GM13977 (cell line): ENCODE data around the gene CDC42EP5.
"Not testable (repeated sequence)": the region's sequence is repeated elsewhere in the genome, so short reads cannot be mapped to it uniquely, and the experiment has no call there.

ENCODE experiments used
- DNase-seq: peaks from one replicate; pipeline ENCODE4 v3.0.0; 2012; ENCODE audit warnings: low spot score
- in situ Hi-C: fragments of 300-500 bp; cut with MboI; formaldehyde crosslinking; loops from one replicate; pipeline ENCODE4 v1.12.0; 2022; ENCODE audit warnings: low sequenced_read_pairs, low pct_unique_long_range_greater_than_20kb, mixed read lengths, inconsistent platforms; ENCODE audit not compliant: unreplicated experiment
- TF ChIP-seq, protein P1 (sequence below): IDR thresholded peaks from 2 replicates; pipeline ENCODE4 v1.5.1; 2012; ENCODE audit warnings: mild to moderate bottlenecking, control low read depth; ENCODE audit not compliant: insufficient read depth; ENCODE audit errors: extremely low read depth, missing control alignments

The CDC42EP5 gene, protein sequence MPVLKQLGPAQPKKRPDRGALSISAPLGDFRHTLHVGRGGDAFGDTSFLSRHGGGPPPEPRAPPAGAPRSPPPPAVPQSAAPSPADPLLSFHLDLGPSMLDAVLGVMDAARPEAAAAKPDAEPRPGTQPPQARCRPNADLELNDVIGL

DNA sequence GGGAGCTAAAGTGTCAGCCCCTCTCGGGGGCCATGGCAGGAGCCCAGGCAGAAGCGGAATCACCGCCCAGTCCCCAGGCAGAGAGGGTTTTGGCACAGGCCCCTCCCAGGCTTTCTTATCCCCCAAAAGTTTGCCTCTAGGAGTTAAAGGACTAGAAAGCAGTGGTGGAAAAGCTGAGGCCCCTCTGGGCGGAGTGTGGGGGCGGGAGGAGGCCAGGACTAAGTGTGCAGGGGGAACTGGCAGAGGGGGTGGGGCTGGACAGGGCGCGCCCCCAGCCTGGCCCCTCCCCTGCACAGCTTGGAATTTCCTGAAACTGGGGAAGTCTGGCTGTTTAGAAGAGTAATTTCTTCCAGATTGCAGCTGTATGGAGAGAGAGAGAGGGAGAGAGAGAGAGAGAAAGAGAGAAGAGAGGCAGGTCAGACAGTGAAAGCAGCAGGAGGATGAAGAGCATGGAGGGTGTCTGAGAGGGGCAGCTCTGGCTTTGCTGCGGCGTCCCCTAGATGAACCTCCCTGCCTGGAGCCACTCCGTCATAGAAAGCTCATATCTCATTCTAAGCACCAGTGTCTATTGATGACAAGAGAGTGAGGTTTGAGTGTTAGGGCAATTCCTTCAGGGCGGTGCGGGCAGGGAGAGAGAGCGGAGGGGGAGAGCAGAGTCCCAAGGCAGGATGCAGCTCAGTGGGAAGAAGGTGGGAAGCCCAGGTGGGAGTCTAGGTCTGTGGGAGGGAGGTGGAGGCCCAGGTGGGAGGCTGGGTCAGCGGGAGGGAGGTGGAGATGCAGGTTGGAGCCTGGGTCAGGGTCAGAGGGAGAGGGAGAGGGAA, at the start of gene CDC42EP5:
Gene CDC42EP5, minus strand, starts transcription at position 226 of the 821 bp plus-strand sequence. CDS start 7,749 bp downstream, outside the sequence.
- in situ Hi-C loops: loop anchor here (25.0 kb wide), 2 partner anchors 639 to 1139 kb away; partner anchors contain the start of genes PPP1R12C, ZNF524, ZNF784 and ZNF865
- TF ChIP-seq, protein P1, sequence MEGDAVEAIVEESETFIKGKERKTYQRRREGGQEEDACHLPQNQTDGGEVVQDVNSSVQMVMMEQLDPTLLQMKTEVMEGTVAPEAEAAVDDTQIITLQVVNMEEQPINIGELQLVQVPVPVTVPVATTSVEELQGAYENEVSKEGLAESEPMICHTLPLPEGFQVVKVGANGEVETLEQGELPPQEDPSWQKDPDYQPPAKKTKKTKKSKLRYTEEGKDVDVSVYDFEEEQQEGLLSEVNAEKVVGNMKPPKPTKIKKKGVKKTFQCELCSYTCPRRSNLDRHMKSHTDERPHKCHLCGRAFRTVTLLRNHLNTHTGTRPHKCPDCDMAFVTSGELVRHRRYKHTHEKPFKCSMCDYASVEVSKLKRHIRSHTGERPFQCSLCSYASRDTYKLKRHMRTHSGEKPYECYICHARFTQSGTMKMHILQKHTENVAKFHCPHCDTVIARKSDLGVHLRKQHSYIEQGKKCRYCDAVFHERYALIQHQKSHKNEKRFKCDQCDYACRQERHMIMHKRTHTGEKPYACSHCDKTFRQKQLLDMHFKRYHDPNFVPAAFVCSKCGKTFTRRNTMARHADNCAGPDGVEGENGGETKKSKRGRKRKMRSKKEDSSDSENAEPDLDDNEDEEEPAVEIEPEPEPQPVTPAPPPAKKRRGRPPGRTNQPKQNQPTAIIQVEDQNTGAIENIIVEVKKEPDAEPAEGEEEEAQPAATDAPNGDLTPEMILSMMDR: no peak
- DNase-seq: no peak

DNA sequence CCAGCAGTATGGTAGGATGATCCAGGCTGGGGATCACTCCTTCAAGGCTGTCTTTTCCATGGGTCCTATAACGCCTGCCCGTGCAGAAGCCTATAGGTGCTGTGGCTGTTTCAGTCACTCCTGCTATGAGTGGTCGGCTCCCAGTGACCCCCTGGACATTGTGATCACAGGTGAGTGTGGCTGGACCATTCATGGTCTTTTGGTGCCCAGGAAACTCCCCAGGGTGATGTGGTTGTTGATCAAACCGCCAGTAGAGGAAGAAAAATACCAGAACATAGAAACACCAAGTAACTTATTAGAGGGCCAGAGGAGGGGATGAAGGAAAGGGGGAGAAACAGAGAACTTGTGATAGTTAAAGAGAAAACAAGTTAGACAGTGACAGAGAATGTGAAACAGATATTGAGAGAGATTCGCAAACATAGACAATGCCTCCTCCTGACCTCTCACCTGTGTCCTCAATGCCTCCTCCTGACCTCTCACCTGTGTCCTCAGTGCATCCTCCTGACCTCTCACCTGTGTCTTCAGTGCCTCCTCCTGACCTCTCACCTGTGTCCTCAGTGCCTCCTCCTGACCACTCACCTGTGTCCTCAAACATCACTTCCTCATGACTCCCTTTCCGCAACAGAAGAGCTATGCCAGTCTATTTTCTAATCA, 48.9 kb upstream of the CDC42EP5 start:
- in situ Hi-C loops: no loop called here
- TF ChIP-seq, protein P1: no peak
- no peak for DNase-seq

DNA sequence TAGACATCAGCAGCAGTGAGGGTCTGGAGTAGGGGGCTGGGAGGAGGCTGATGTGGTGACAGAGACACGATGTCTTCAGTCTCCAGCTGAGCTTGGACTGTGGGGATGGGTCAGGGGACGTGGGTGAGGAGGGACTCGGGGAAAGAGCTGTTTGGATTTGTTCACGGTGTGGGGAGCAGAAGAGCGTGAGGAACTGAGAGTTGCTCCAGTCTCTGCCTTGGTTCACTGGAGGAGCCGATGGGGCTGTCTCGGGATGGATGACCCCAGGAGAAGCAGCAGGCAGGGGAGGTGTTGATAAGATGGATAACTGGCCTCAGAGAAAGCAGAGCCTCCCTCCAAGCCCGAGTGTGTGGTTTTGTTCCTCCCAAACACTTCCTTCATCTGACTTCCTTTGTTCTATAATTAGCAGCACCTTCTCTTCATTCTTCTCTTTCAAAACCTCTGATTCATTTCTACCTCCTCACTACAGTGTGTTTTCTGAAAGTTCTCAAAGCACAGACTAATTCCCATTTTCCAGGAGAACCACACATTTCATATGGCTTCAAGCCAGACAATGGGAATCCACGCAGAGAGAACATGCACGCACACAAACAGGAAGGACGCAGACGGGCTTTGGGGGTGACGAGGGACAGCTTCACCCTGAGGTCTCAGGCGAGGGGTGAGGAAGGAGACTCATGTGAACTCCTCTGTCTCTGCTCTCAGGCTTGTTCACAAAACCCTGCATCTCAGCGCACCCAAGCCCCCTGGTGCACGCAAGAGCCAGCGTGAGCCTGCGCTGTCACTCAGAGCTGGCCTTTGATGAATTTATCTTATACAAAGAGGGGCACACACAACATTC, 48.1 kb upstream of the CDC42EP5 start:
- in situ Hi-C loops: no loop called here
- DNase-seq: no peak
- TF ChIP-seq, protein P1: no peak

DNA sequence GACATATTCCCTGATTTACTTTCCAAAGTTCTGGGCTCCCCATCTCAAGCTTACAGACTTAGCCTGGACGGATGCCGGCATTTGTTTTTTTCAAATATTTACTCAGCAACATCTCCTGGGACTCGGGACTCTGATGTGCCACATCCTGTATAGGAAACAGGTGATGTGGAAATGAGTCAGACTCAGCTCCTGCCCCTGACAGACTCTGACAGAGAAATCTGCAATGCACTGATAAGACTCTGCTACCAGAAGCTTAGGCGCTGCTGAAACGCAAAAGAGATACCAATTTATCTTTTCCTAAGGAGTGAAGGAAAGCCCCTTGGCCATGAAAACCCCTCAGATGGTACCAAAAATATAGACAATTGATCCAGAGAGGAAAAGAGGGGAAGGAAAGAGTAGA, 45.7 kb upstream of the CDC42EP5 start:
- in situ Hi-C loops: no loop called here
- peak; percentile 60 for DNase-seq
- TF ChIP-seq, protein P1: no peak

DNA sequence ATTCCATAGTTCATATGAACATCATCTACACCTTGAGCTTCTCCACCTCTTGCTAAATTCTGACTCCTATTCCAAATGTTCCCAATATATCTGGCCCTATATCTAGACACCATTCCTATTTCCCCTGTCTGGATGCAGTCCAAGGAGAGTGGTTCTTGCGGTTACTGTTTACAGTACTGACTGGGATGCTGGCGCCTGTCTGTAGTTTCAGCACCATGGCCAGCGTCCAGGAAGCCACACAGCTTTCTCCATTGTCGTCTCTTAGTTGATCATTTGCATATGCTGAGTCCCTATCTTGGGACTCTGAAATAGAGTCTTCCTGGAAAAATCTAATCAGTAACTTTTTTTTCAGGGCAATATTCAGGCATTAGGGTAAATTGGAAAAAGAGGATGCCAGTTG, 44.4 kb upstream of the CDC42EP5 start:
- TF ChIP-seq, protein P1: no peak
- peak; percentile 73 for DNase-seq
- in situ Hi-C loops: no loop called here

DNA sequence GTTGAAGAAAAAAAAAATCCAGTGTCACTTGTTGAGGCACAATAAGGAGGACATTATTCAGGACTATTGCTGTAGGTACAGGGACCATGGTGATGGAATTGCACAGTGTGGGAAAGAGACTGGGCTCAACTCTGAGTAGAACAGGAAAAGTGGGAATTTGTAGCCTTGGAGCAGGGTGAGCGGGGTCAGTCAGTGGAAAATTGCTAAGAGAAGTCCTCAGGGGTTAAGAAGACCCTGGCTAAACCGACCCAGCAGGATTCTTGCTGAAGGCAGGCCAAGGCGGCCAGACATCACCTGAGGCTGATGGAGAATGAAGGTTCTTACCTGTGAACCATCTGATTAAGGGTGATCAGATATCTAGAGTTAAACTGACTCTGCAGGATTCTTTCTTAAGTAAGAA, 42.1 kb upstream of the CDC42EP5 start:
- in situ Hi-C loops: no loop called here
- no peak for DNase-seq
- TF ChIP-seq, protein P1: no peak

DNA sequence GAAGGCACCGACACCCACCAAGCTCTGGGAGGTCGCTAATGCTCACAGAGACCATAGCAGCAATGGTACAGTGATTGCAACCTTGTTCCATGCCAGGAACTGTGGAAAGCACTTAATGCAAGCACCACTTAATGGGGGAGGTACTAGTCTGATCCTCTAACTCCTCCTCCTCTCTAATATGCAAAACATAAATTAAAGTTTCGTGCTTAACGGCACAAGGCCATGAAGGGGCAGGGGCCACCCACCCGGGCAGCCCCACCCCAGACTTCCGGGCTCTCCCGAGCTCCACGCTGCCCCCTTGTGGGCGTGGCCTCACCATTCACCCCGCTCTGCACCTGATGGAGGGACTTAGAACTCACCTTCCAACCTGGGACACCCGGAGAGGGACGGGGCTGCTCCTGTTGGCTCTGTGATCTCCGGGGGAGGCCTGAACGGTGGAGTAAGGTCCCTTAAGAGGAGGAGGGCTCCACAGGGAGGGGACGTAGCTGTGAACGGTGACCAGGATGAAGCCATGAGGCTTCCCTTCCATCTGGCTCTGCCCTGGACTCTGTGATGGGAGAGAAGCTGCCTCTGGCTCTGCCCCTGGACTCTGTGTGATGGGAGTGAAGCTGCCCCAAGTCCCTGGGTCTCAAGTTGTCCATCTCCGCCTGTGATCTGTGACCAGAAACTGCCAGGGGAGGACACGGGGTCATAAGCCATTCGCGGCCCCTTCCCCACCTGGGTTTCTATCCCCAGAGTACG, 36.3 kb upstream of the CDC42EP5 start:
- in situ Hi-C loops, DNase-seq: not testable (repeated sequence)

DNA sequence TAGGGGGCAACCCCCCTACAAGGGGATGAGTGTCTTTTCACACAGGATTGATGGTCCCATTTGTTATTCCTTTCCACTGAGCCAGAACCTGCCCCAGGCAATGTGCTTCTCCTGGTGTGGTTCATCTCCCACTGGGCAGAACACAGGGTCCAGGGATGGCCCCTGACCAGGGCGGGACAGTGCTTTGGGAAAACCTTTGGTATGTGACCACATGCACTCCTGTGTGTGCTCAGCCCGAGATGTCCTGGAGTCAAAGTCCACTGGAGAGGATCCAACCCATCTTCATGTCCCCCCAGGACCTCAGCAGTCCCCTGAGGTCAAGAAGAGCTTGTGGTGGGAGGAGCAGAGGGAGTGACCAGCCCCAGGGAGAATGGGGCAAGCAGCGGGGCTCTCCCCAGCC, 35.4 kb upstream of the CDC42EP5 start:
- in situ Hi-C loops, DNase-seq: not testable (repeated sequence)
